Measurements from ENCODE around the gene TENM4. TPM values are rescaled to one million over a fixed set of nuclear protein-coding genes. Genes with fewer than 3 reads are reported as not detected.

Gene TENM4
- total and polyA plus RNA-seq, 2 of the 8 experiments (the other 6 are each of a cell fraction or from before 2014, with no cell fraction given), result 3.5 to 7.2 TPM

DNA sequence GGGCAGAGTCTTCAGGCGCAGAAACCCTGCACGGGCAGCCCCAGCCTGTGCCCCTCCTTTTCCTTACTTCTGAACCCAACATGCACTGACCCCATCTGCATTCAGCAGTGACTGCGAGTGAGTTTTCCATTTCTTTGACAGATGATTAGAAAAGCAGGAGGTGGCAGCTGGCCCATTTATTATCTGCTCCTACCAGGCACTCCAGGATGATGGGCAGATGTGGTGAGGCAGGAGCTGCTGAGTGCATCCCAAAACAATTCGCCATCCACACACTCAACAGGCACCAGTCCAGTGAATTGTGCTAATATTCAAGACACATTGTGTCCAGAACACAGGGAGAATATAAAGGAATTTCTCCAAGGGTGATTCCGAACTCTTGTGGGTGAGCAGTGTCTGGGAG lies 208.5 kb downstream of the TENM4 start (continued):
- TF ChIP-seq, protein P1, sequence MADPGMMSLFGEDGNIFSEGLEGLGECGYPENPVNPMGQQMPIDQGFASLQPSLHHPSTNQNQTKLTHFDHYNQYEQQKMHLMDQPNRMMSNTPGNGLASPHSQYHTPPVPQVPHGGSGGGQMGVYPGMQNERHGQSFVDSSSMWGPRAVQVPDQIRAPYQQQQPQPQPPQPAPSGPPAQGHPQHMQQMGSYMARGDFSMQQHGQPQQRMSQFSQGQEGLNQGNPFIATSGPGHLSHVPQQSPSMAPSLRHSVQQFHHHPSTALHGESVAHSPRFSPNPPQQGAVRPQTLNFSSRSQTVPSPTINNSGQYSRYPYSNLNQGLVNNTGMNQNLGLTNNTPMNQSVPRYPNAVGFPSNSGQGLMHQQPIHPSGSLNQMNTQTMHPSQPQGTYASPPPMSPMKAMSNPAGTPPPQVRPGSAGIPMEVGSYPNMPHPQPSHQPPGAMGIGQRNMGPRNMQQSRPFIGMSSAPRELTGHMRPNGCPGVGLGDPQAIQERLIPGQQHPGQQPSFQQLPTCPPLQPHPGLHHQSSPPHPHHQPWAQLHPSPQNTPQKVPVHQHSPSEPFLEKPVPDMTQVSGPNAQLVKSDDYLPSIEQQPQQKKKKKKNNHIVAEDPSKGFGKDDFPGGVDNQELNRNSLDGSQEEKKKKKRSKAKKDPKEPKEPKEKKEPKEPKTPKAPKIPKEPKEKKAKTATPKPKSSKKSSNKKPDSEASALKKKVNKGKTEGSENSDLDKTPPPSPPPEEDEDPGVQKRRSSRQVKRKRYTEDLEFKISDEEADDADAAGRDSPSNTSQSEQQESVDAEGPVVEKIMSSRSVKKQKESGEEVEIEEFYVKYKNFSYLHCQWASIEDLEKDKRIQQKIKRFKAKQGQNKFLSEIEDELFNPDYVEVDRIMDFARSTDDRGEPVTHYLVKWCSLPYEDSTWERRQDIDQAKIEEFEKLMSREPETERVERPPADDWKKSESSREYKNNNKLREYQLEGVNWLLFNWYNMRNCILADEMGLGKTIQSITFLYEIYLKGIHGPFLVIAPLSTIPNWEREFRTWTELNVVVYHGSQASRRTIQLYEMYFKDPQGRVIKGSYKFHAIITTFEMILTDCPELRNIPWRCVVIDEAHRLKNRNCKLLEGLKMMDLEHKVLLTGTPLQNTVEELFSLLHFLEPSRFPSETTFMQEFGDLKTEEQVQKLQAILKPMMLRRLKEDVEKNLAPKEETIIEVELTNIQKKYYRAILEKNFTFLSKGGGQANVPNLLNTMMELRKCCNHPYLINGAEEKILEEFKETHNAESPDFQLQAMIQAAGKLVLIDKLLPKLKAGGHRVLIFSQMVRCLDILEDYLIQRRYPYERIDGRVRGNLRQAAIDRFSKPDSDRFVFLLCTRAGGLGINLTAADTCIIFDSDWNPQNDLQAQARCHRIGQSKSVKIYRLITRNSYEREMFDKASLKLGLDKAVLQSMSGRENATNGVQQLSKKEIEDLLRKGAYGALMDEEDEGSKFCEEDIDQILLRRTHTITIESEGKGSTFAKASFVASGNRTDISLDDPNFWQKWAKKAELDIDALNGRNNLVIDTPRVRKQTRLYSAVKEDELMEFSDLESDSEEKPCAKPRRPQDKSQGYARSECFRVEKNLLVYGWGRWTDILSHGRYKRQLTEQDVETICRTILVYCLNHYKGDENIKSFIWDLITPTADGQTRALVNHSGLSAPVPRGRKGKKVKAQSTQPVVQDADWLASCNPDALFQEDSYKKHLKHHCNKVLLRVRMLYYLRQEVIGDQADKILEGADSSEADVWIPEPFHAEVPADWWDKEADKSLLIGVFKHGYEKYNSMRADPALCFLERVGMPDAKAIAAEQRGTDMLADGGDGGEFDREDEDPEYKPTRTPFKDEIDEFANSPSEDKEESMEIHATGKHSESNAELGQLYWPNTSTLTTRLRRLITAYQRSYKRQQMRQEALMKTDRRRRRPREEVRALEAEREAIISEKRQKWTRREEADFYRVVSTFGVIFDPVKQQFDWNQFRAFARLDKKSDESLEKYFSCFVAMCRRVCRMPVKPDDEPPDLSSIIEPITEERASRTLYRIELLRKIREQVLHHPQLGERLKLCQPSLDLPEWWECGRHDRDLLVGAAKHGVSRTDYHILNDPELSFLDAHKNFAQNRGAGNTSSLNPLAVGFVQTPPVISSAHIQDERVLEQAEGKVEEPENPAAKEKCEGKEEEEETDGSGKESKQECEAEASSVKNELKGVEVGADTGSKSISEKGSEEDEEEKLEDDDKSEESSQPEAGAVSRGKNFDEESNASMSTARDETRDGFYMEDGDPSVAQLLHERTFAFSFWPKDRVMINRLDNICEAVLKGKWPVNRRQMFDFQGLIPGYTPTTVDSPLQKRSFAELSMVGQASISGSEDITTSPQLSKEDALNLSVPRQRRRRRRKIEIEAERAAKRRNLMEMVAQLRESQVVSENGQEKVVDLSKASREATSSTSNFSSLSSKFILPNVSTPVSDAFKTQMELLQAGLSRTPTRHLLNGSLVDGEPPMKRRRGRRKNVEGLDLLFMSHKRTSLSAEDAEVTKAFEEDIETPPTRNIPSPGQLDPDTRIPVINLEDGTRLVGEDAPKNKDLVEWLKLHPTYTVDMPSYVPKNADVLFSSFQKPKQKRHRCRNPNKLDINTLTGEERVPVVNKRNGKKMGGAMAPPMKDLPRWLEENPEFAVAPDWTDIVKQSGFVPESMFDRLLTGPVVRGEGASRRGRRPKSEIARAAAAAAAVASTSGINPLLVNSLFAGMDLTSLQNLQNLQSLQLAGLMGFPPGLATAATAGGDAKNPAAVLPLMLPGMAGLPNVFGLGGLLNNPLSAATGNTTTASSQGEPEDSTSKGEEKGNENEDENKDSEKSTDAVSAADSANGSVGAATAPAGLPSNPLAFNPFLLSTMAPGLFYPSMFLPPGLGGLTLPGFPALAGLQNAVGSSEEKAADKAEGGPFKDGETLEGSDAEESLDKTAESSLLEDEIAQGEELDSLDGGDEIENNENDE (IDR thresholded peaks at IDR 0.05; ENCODE audit: insufficient replicate concordance, low read length), result no peak
- TF ChIP-seq YY1 (IDR thresholded peaks at IDR 0.05; ENCODE audit: low read depth, low read length), result no peak
- TF ChIP-seq, protein P2, sequence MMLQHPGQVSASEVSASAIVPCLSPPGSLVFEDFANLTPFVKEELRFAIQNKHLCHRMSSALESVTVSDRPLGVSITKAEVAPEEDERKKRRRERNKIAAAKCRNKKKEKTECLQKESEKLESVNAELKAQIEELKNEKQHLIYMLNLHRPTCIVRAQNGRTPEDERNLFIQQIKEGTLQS (IDR thresholded peaks at IDR 0.05; ENCODE audit: insufficient read depth, low read depth, low read length), result no peak
- no peak for TF ChIP-seq HDAC6 (IDR thresholded peaks at IDR 0.05; ENCODE audit: low read depth, low read length)
- TF ChIP-seq CEBPB (IDR thresholded peaks at IDR 0.05; ENCODE audit: low read depth, low read length), result no peak
- no peak for TF ChIP-seq CBX5 (IDR thresholded peaks at IDR 0.05; ENCODE audit: low read depth, low read length)
- TF ChIP-seq, protein P3, sequence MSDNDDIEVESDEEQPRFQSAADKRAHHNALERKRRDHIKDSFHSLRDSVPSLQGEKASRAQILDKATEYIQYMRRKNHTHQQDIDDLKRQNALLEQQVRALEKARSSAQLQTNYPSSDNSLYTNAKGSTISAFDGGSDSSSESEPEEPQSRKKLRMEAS (IDR thresholded peaks at IDR 0.05), result no peak
- TF ChIP-seq TAF7 (optimal IDR thresholded peaks at IDR 0.05; ENCODE audit: borderline replicate concordance, low read depth, low read length), result no peak
- TF ChIP-seq SP4 (IDR thresholded peaks at IDR 0.05; ENCODE audit: low read length), result no peak
- TF ChIP-seq CHD2 (IDR thresholded peaks at IDR 0.05; ENCODE audit: low read length), result no peak
- TF ChIP-seq SP1 (IDR thresholded peaks at IDR 0.05; ENCODE audit: low read depth, low read length), result no peak
- no peak for TF ChIP-seq RXRA (IDR thresholded peaks at IDR 0.05; ENCODE audit: insufficient read depth, low read depth, low read length)
